Esophagus muscularis mucosa (tissue), 4 donors: ENCODE data around the gene SUPT20HL2.

ENCODE experiments used
- EP300 ChIP-seq: sonication (generic); formaldehyde crosslinking; IDR thresholded peaks from one replicate; pipeline ENCODE4 v1.6.1; 2017; ENCODE audit warnings: antibody characterized with exemption
- POLR2A ChIP-seq: fragments of 450-650 bp; IDR thresholded peaks from one replicate; pipeline ENCODE4 v1.6.1; 2017; ENCODE audit warnings: antibody characterized with exemption, moderate library complexity, mild to moderate bottlenecking, low read depth
- POLR2AphosphoS5 ChIP-seq, 2 donors: sonication (generic); formaldehyde crosslinking; IDR thresholded peaks; one replicate each; pipeline ENCODE4 v1.6.1; 2017; ENCODE audit warnings: antibody characterized with exemption in 2 of 2
- TF ChIP-seq, protein P1 (sequence below), 3 experiments: fragments of 200-600 bp in 2 of 3; fragments of 450-650 bp in 1 of 3; sonication (generic) in 2 of 3; IDR thresholded peaks; one replicate each; pipeline ENCODE4 v1.5.1; 2017 to 2019; ENCODE audit warnings: antibody characterized with exemption in 3 of 3, mild to moderate bottlenecking in 2 of 3, moderate library complexity in 1 of 3

DNA sequence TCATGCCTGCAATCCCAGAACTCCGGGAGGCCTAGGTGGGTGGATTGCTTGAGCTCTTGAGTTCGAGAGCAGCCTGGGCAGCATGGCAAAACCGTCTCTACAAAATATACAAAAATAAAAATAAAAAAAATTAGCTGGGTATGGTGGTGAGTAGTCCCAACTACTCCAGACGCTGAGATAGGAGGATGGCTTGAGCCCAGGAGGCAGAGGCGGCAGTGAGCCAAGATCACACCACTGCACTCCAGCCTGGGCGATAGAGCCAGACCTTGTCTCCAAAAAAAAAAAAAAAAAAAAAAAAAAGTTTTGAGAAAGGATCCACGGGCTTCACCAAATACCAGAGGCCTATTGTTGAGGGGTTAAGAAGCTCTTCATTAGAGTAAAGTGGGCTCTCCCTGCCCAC lies 8.0 kb downstream of the SUPT20HL2 start:
- TF ChIP-seq POLR2AphosphoS5 (IDR thresholded peaks at IDR 0.05), result no peak
- TF ChIP-seq, protein P1, sequence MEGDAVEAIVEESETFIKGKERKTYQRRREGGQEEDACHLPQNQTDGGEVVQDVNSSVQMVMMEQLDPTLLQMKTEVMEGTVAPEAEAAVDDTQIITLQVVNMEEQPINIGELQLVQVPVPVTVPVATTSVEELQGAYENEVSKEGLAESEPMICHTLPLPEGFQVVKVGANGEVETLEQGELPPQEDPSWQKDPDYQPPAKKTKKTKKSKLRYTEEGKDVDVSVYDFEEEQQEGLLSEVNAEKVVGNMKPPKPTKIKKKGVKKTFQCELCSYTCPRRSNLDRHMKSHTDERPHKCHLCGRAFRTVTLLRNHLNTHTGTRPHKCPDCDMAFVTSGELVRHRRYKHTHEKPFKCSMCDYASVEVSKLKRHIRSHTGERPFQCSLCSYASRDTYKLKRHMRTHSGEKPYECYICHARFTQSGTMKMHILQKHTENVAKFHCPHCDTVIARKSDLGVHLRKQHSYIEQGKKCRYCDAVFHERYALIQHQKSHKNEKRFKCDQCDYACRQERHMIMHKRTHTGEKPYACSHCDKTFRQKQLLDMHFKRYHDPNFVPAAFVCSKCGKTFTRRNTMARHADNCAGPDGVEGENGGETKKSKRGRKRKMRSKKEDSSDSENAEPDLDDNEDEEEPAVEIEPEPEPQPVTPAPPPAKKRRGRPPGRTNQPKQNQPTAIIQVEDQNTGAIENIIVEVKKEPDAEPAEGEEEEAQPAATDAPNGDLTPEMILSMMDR (IDR thresholded peaks at IDR 0.05), result no peak
- no peak for TF ChIP-seq POLR2A
- no peak for TF ChIP-seq EP300
